OCI-M2 (cell line): ENCODE measurements around the gene SAT1.
A peak's percentile ranks its signal among the peaks of the same experiment; 100 is the strongest.
"Not testable (repeated sequence)": the region's sequence is repeated elsewhere in the genome, so short reads cannot be mapped to it uniquely, and the experiment has no call there.

Experiments
- DNase-seq: peaks from one replicate; lab custom pipeline; 2025; ENCODE audit not compliant: unreplicated experiment; lab: John Stamatoyannopoulos, UW

SAT1 gene

GRCh38 chrX:23782863-23783588 is at the start of gene SAT1:
TSS of gene SAT1 (plus strand) at chrX:23783173. CDS start at chrX:23783352, 179 bp downstream.
- peak; percentile 84 for DNase-seq

- no peak for DNase-seq
Measured at GRCh38 chrX:23736030-23736429, 46.9 kb upstream of the SAT1 start.

- no peak for DNase-seq
Measured at GRCh38 chrX:23737413-23737812, 45.6 kb upstream of the SAT1 start.

- no peak for DNase-seq
Measured at GRCh38 chrX:23742174-23742696, 40.7 kb upstream of the SAT1 start.

- DNase-seq, result peak; percentile 56
Measured at GRCh38 chrX:23742697-23743622, 40.0 kb upstream of the SAT1 start, which contains the start of gene ACOT9. TSS of gene ACOT9 (minus strand) at chrX:23743276. CDS start at chrX:23743144, 132 bp downstream.

- not testable (repeated sequence) for DNase-seq
Measured at GRCh38 chrX:23743623-23743971, 39.4 kb upstream of the SAT1 start.

GRCh38 chrX:23745786-23746185 is 37.2 kb upstream of the SAT1 start:
- DNase-seq, result no peak

- DNase-seq, result no peak
Measured at GRCh38 chrX:23749129-23749528, 33.8 kb upstream of the SAT1 start.

GRCh38 chrX:23749576-23749975 is 33.4 kb upstream of the SAT1 start:
- DNase-seq, result no peak

GRCh38 chrX:23752740-23753415 is 30.1 kb upstream of the SAT1 start:
- DNase-seq, result no peak

GRCh38 chrX:23754664-23755063 is 28.3 kb upstream of the SAT1 start:
- DNase-seq, result no peak

- no peak for DNase-seq
Measured at GRCh38 chrX:23756165-23756564, 26.8 kb upstream of the SAT1 start.

GRCh38 chrX:23759821-23760220 is 23.2 kb upstream of the SAT1 start:
- no peak for DNase-seq

- DNase-seq, result no peak
Measured at GRCh38 chrX:23764188-23764984, 18.6 kb upstream of the SAT1 start.

GRCh38 chrX:23765449-23765848 is 17.5 kb upstream of the SAT1 start:
- no peak for DNase-seq

- no peak for DNase-seq
Measured at GRCh38 chrX:23765868-23766267, 17.1 kb upstream of the SAT1 start.

GRCh38 chrX:23766650-23767551 is 16.1 kb upstream of the SAT1 start:
- DNase-seq, result no peak

GRCh38 chrX:23770142-23770541 is 12.8 kb upstream of the SAT1 start:
- DNase-seq, result no peak

GRCh38 chrX:23771086-23771485 is 11.9 kb upstream of the SAT1 start:
- not testable (repeated sequence) for DNase-seq
